ENCODE measurements around the gene HDAC7. TPM values are rescaled to one million over a fixed set of nuclear protein-coding genes. Genes with fewer than 3 reads are reported as not detected.
A peak's percentile ranks its signal among the peaks of the same experiment; 100 is the strongest.

HDAC7 gene
- total and polyA plus RNA-seq, 2 donors from 2014 or later, result 35.0 to 132 TPM

- TF ChIP-seq, protein P1, sequence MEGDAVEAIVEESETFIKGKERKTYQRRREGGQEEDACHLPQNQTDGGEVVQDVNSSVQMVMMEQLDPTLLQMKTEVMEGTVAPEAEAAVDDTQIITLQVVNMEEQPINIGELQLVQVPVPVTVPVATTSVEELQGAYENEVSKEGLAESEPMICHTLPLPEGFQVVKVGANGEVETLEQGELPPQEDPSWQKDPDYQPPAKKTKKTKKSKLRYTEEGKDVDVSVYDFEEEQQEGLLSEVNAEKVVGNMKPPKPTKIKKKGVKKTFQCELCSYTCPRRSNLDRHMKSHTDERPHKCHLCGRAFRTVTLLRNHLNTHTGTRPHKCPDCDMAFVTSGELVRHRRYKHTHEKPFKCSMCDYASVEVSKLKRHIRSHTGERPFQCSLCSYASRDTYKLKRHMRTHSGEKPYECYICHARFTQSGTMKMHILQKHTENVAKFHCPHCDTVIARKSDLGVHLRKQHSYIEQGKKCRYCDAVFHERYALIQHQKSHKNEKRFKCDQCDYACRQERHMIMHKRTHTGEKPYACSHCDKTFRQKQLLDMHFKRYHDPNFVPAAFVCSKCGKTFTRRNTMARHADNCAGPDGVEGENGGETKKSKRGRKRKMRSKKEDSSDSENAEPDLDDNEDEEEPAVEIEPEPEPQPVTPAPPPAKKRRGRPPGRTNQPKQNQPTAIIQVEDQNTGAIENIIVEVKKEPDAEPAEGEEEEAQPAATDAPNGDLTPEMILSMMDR (IDR thresholded peaks at IDR 0.05; ENCODE audit: borderline replicate concordance, extremely low read depth, insufficient read depth), result no peak
- Histone ChIP-seq H3K9ac (ENCODE audit: low read length in 3 of 3) (no peak overlapping the region), H3K27ac (ENCODE audit: low read depth in 2 of 2, low read length in 2 of 2) (no peak overlapping the region), H3K9me3 (ENCODE audit: control insufficient read depth in 2 of 3, insufficient read depth in 1 of 3, low read length in 3 of 3) (no peaks in the 10 kb centered on the region), H3K36me3 (ENCODE audit: control insufficient read depth in 2 of 3, insufficient read depth in 3 of 3, low read length in 3 of 3) (peaks cover under 1 to 10% (median 5%) of the 10 kb centered on the region in 3 donors), H3K4me3 (ENCODE audit: low read length in 3 of 3) (no peak overlapping the region), H3K27me3 (ENCODE audit: control insufficient read depth, insufficient read depth, low read length) (no peaks in the 10 kb centered on the region), H3K4me1 (ENCODE audit: control insufficient read depth in 2 of 3, insufficient read depth in 2 of 3, low read depth in 1 of 3, low read length in 3 of 3) (peaks cover 0 to 53% (median 15%) of the 10 kb centered on the region in 3 donors)
- DNase-seq, result peak in 1 of 5 donors; percentile 73
- FAIRE-seq, result no peak
- intact Hi-C loops (cut with DNase I), result no loop called here
These were observed 20.2 kb downstream of the HDAC7 start for GRCh38 chr12:47799357-47799955.

DNA sequence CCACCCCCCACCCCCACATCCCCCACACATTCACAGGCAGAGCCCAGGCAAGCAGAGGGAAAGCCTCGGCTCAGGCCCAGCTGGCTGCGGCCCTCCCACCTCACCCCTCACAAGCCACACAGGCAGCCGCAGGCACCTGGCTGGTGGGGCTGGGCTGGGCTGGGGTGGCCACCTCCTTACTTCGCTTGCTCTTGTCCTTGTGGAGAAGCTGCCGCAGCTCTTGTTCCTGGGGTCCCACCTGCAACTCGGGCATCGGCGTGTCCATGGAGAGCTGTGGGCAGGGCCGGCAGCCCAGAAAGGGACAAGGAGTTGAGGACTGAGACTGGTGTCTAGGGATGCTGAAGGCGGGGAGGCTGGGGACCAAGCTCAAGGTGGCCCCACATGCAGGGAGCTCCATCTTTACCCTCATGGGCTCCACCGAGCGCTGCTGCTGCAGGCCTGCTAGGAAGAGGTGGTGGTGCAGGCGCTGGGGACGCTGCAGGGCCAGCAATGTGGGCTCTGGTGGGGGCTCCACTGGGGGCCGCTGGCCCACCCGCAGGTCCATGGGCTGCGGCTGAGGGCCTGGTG, 21.2 kb downstream of the HDAC7 start:
- H3K27ac ChIP-seq (ENCODE audit: low read depth in 2 of 2, low read length in 2 of 2), result no peak overlapping the region
- H3K9me3 ChIP-seq (ENCODE audit: control insufficient read depth in 2 of 3, insufficient read depth in 1 of 3, low read length in 3 of 3), result no peaks in the 10 kb centered on the region
- peaks cover 2 to 15% (median 13%) of the 10 kb centered on the region in 3 donors for H3K36me3 ChIP-seq (ENCODE audit: control insufficient read depth in 2 of 3, insufficient read depth in 3 of 3, low read length in 3 of 3)
- no peak overlapping the region for H3K4me3 ChIP-seq (ENCODE audit: low read length in 3 of 3)
- intact Hi-C loops (cut with DNase I), result no loop called here
- peaks cover 0 to 44% (median 11%) of the 10 kb centered on the region in 3 donors for H3K4me1 ChIP-seq (ENCODE audit: control insufficient read depth in 2 of 3, insufficient read depth in 2 of 3, low read depth in 1 of 3, low read length in 3 of 3)
- TF ChIP-seq, protein P1 (IDR thresholded peaks at IDR 0.05; ENCODE audit: borderline replicate concordance, extremely low read depth, insufficient read depth), result no peak
- FAIRE-seq (no peak), DNase-seq (peak in 2 of 5 donors; percentile 67 to 74)
- no peak overlapping the region for H3K9ac ChIP-seq (ENCODE audit: low read length in 3 of 3)
- H3K27me3 ChIP-seq (ENCODE audit: control insufficient read depth, insufficient read depth, low read length), result no peaks in the 10 kb centered on the region

GRCh38 chr12:47797441-47797840, 22.3 kb downstream of the HDAC7 start:
- H3K27me3 ChIP-seq (ENCODE audit: control insufficient read depth, insufficient read depth, low read length), result no peaks in the 10 kb centered on the region
- H3K9ac ChIP-seq (ENCODE audit: low read length in 3 of 3), result no peak overlapping the region
- intact Hi-C loops (cut with DNase I), result no loop called here
- TF ChIP-seq, protein P1 (IDR thresholded peaks at IDR 0.05; ENCODE audit: borderline replicate concordance, extremely low read depth, insufficient read depth), result peak; percentile 57
- H3K27ac ChIP-seq (ENCODE audit: low read depth in 2 of 2, low read length in 2 of 2), result no peak overlapping the region
- no peaks in the 10 kb centered on the region for H3K9me3 ChIP-seq (ENCODE audit: control insufficient read depth in 2 of 3, insufficient read depth in 1 of 3, low read length in 3 of 3)
- no peak overlapping the region for H3K4me3 ChIP-seq (ENCODE audit: low read length in 3 of 3)
- H3K4me1 ChIP-seq (ENCODE audit: control insufficient read depth in 2 of 3, insufficient read depth in 2 of 3, low read depth in 1 of 3, low read length in 3 of 3), result peaks cover 0 to 34% (median 6%) of the 10 kb centered on the region in 3 donors
- DNase-seq (peak in 3 of 5 donors; percentile 58 to 69 (median 63)), FAIRE-seq (no peak)
- peaks cover 2 to 17% (median 15%) of the 10 kb centered on the region in 3 donors for H3K36me3 ChIP-seq (ENCODE audit: control insufficient read depth in 2 of 3, insufficient read depth in 3 of 3, low read length in 3 of 3)

Measured in kidney (tissue), 14 donors.